ENCODE measurements around the gene MRPS22. TPM values are rescaled to one million over a fixed set of nuclear protein-coding genes. Genes with fewer than 3 reads are reported as not detected.

MRPS22 gene
- polyA plus RNA-seq, 1 experiment = 68.4 TPM

GRCh38 chr3:139302084-139302800 lies 41.6 kb upstream of the MRPS22 start:
- ChIA-PET POLR2A (interaction anchor here (0.6 to 2.1 kb wide), 9 partner anchors 8 to 181 kb away, joined by 3 to 17 read pairs (median 6); partner anchors contain the start of gene COPB2), CTCF (interaction anchor here (0.7 to 5.4 kb wide), 11 partner anchors 8 to 387 kb away, joined by 3 to 33 read pairs (median 4); no protein-coding TSS in a partner anchor)
- peak; percentile 97 for DNase-seq (ENCODE audit: low read depth, low spot score)
- Histone ChIP-seq H3K9me3 (ENCODE audit: control insufficient read depth, insufficient read depth, low read length) (no peaks in the 10 kb centered on the region; the same call in 1 of the 2 replicates), H3K27me3 (ENCODE audit: control insufficient read depth, insufficient read depth, low read length) (no peaks in the 10 kb centered on the region), H3K4me3 (ENCODE audit: low read depth, low read length) (no peak overlapping the region), H3K27ac (ENCODE audit: low read depth, low read length) (peak overlapping the region; percentile 89)
- TF ChIP-seq CTCF (IDR thresholded peaks at IDR 0.05; ENCODE audit: low read depth, low read length) = no peak

- CTCF ChIA-PET = interaction anchor here (1.0 to 5.4 kb wide), 9 partner anchors 8 to 387 kb away, joined by 3 to 33 read pairs (median 4); no protein-coding TSS in a partner anchor
- TF ChIP-seq CTCF (IDR thresholded peaks at IDR 0.05; ENCODE audit: low read depth, low read length) = no peak
Measured at GRCh38 chr3:139302801-139303113, 41.1 kb upstream of the MRPS22 start.

DNA sequence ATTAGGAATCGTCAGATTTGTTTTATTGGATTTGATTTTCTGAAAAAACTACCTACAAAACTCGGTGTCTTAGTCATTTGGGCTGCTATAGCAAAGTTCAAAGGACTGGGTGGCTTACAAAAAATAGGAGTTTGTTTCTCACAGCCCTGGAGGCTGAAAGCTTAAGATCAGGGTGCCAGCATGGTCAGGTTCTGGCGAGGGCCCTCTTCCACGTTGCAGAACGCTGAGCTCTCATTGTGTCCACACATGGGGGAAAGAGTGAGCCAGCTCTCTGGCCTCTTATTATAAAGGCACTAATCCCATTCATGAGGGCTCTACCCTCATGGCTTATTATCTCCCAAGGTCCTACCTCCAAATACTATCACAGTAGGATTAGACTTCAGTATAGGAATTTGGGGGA lies 40.6 kb upstream of the MRPS22 start:
- Histone ChIP-seq H3K27ac (ENCODE audit: low read depth, low read length) (no peak overlapping the region), H3K27me3 (ENCODE audit: control insufficient read depth, insufficient read depth, low read length) (no peaks in the 10 kb centered on the region), H3K4me3 (ENCODE audit: low read depth, low read length) (no peak overlapping the region), H3K9me3 (ENCODE audit: control insufficient read depth, insufficient read depth, low read length) (no peaks in the 10 kb centered on the region)
- no peak for DNase-seq (ENCODE audit: low read depth, low spot score)
- POLR2A ChIA-PET = interaction anchor here (0.8 to 2.1 kb wide), 3 partner anchors 10 to 182 kb away, joined by 3 to 9 read pairs (median 6); no protein-coding TSS in a partner anchor
- CTCF ChIA-PET = interaction anchor here (1.0 to 5.4 kb wide), 8 partner anchors 8 to 388 kb away, joined by 3 to 33 read pairs (median 4); no protein-coding TSS in a partner anchor
- TF ChIP-seq CTCF (IDR thresholded peaks at IDR 0.05; ENCODE audit: low read depth, low read length) = no peak

More at GRCh38 chr3:139302801-139303113, 41.1 kb upstream of the MRPS22 start:
- POLR2A ChIA-PET = interaction anchor here (0.8 to 2.1 kb wide), 5 partner anchors 8 to 181 kb away, joined by 3 to 17 read pairs (median 8); no protein-coding TSS in a partner anchor
- Histone ChIP-seq H3K27ac (ENCODE audit: low read depth, low read length) (peak overlapping the region; percentile 72), H3K4me3 (ENCODE audit: low read depth, low read length) (no peak overlapping the region), H3K27me3 (ENCODE audit: control insufficient read depth, insufficient read depth, low read length) (no peaks in the 10 kb centered on the region), H3K9me3 (ENCODE audit: control insufficient read depth, insufficient read depth, low read length) (no peaks in the 10 kb centered on the region; the same call in 1 of the 2 replicates)
- DNase-seq (ENCODE audit: low read depth, low spot score) = no peak

- no peak for DNase-seq (ENCODE audit: low read depth, low spot score)
- Histone ChIP-seq H3K9me3 (ENCODE audit: control insufficient read depth, insufficient read depth, low read length) (no peaks in the 10 kb centered on the region), H3K27ac (ENCODE audit: low read depth, low read length) (no peak overlapping the region), H3K4me3 (ENCODE audit: low read depth, low read length) (no peak overlapping the region), H3K27me3 (ENCODE audit: control insufficient read depth, insufficient read depth, low read length) (no peaks in the 10 kb centered on the region)
- no peak for TF ChIP-seq CTCF (IDR thresholded peaks at IDR 0.05; ENCODE audit: low read depth, low read length)
- ChIA-PET POLR2A (no interaction called here), CTCF (interaction anchor here (0.7 to 5.4 kb wide), 5 partner anchors 15 to 381 kb away, joined by 3 to 33 read pairs (median 7); no protein-coding TSS in a partner anchor)
Measured at GRCh38 chr3:139304383-139304782, 39.4 kb upstream of the MRPS22 start.

DNA sequence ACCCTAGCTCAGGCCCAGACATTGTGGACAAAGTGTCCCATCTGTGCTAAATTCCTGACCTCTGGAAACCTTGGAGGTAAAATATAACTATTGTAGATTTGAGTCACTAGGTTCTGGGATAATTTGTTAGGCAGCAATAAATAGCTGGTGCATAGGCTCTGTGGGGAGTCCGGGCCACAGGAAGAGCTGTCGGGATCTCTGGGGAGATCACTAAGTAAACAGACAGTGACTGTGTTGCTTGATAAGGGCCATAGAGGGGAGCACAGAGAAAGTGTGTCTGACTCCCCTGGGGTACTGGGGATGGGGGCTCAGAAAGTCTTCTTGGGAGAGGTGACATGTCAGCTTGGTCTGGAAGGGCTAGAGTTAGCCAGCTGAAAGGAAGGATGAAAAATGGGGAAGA lies 37.7 kb upstream of the MRPS22 start:
- Histone ChIP-seq H3K9me3 (ENCODE audit: control insufficient read depth, insufficient read depth, low read length) (no peaks in the 10 kb centered on the region), H3K27me3 (ENCODE audit: control insufficient read depth, insufficient read depth, low read length) (no peaks in the 10 kb centered on the region), H3K4me3 (ENCODE audit: low read depth, low read length) (no peak overlapping the region), H3K27ac (ENCODE audit: low read depth, low read length) (no peak overlapping the region)
- POLR2A ChIA-PET = interaction anchor here (0.7 kb wide), 1 partner anchor 1635 kb away, joined by 4 read pairs; the partner anchor contains the start of gene SLC25A36
- no peak for TF ChIP-seq CTCF (IDR thresholded peaks at IDR 0.05; ENCODE audit: low read depth, low read length)
- CTCF ChIA-PET = interaction anchor here (5.4 kb wide), 1 partner anchor 194 kb away, joined by 33 read pairs; no protein-coding TSS in a partner anchor
- no peak for DNase-seq (ENCODE audit: low read depth, low spot score)

Data from AG04450 (cell line).